ENCODE data around the gene MINPP1. TPM values are rescaled to one million over a fixed set of nuclear protein-coding genes. Genes with fewer than 3 reads are reported as not detected.
A peak's percentile ranks its signal among the peaks of the same experiment; 100 is the strongest.
"Not testable (repeated sequence)": the region's sequence is repeated elsewhere in the genome, so short reads cannot be mapped to it uniquely, and the experiment has no call there.

MINPP1 gene
- total RNA-seq, result 1 to 10 TPM; 8.3 TPM

- POLR2A ChIA-PET, result interaction anchor here (0.5 to 1.1 kb wide), 3 partner anchors 15 to 1912 kb away, joined by 3 to 5 read pairs (median 3); no protein-coding TSS in a partner anchor
- Mint-ChIP-seq H3K9me3 (ENCODE audit: low read depth) (no peaks in the 10 kb centered on the region), H3K4me3 (peak within 1 kb of the TSS; percentile 92), H3K36me3 (ENCODE audit: low read depth) (peaks cover 17% of the 10 kb centered on the region), H3K27me3 (no peaks in the 10 kb centered on the region), H3K27ac (peak within 1 kb of the TSS; percentile 94), H3K4me1 (peaks cover 40% of the 10 kb centered on the region)
- CTCF ChIA-PET, result interaction anchor here (0.5 to 1.3 kb wide), 6 partner anchors 9 to 884 kb away, joined by 3 to 5 read pairs (median 3); no protein-coding TSS in a partner anchor
- intact Hi-C loops (cut with DNase I, micrococcal nuclease), result loop anchor here in 1 of 2 experiments (2.0 to 10.0 kb wide), 4 partner anchors 300 to 793 kb away; partner anchors contain the start of genes BMPR1A, GLUD1 and SHLD2
- peak; percentile 94 for DNase-seq
- ATAC-seq, result peak; percentile 92
Observed at GRCh38 chr10:87504640-87505365, at the start of gene MINPP1. Gene MINPP1 (plus strand): TSS chr10:87504893. CDS start chr10:87504916, 23 bp downstream.

GRCh38 chr10:87456586-87457220 lies 48.0 kb upstream of the MINPP1 start:
- CTCF ChIA-PET; H3K27ac Mint-ChIP-seq; H3K36me3 Mint-ChIP-seq (ENCODE audit: low read depth); H3K4me1 Mint-ChIP-seq; H3K4me3 Mint-ChIP-seq; POLR2A ChIA-PET; H3K9me3 Mint-ChIP-seq (ENCODE audit: low read depth); H3K27me3 Mint-ChIP-seq; DNase-seq; intact Hi-C loops (cut with DNase I, micrococcal nuclease): not testable (repeated sequence)
- ATAC-seq, result peak; percentile 63

GRCh38 chr10:87461751-87462150 lies 42.9 kb upstream of the MINPP1 start:
- H3K27me3 Mint-ChIP-seq, H3K4me3 Mint-ChIP-seq: not testable (repeated sequence)

GRCh38 chr10:87466849-87467248 lies 37.8 kb upstream of the MINPP1 start:
- H3K27me3 Mint-ChIP-seq; POLR2A ChIA-PET; CTCF ChIA-PET; ATAC-seq; H3K36me3 Mint-ChIP-seq (ENCODE audit: low read depth); H3K27ac Mint-ChIP-seq; H3K4me1 Mint-ChIP-seq; DNase-seq; H3K4me3 Mint-ChIP-seq; intact Hi-C loops (cut with DNase I, micrococcal nuclease); H3K9me3 Mint-ChIP-seq (ENCODE audit: low read depth): not testable (repeated sequence)

More at GRCh38 chr10:87461751-87462150, 42.9 kb upstream of the MINPP1 start:
- CTCF ChIA-PET; intact Hi-C loops (cut with DNase I, micrococcal nuclease); ATAC-seq; H3K9me3 Mint-ChIP-seq (ENCODE audit: low read depth); DNase-seq; POLR2A ChIA-PET; H3K36me3 Mint-ChIP-seq (ENCODE audit: low read depth); H3K27ac Mint-ChIP-seq; H3K4me1 Mint-ChIP-seq: not testable (repeated sequence)

GRCh38 chr10:87488733-87489132 lies 16.0 kb upstream of the MINPP1 start:
- ATAC-seq, result peak; percentile 16
- H3K9me3 Mint-ChIP-seq (ENCODE audit: low read depth); H3K36me3 Mint-ChIP-seq (ENCODE audit: low read depth); H3K27me3 Mint-ChIP-seq; POLR2A ChIA-PET; H3K4me3 Mint-ChIP-seq; intact Hi-C loops (cut with DNase I, micrococcal nuclease); H3K27ac Mint-ChIP-seq; H3K4me1 Mint-ChIP-seq; CTCF ChIA-PET; DNase-seq: not testable (repeated sequence)

- DNase-seq; H3K27ac Mint-ChIP-seq; intact Hi-C loops (cut with DNase I, micrococcal nuclease); H3K36me3 Mint-ChIP-seq (ENCODE audit: low read depth); H3K9me3 Mint-ChIP-seq (ENCODE audit: low read depth); H3K27me3 Mint-ChIP-seq; H3K4me1 Mint-ChIP-seq; POLR2A ChIA-PET; CTCF ChIA-PET; ATAC-seq; H3K4me3 Mint-ChIP-seq: not testable (repeated sequence)
Observed at GRCh38 chr10:87490285-87490684, 14.4 kb upstream of the MINPP1 start.

GRCh38 chr10:87492450-87492849 lies 12.2 kb upstream of the MINPP1 start:
- H3K27ac Mint-ChIP-seq; H3K9me3 Mint-ChIP-seq (ENCODE audit: low read depth); ATAC-seq; H3K4me1 Mint-ChIP-seq; H3K27me3 Mint-ChIP-seq; DNase-seq; POLR2A ChIA-PET; CTCF ChIA-PET; H3K36me3 Mint-ChIP-seq (ENCODE audit: low read depth); H3K4me3 Mint-ChIP-seq; intact Hi-C loops (cut with DNase I, micrococcal nuclease): not testable (repeated sequence)

- intact Hi-C loops (cut with DNase I, micrococcal nuclease); POLR2A ChIA-PET: not testable (repeated sequence)
Observed at GRCh38 chr10:87495446-87495845, 9.2 kb upstream of the MINPP1 start.

GRCh38 chr10:87497386-87497785 lies 7.3 kb upstream of the MINPP1 start:
- intact Hi-C loops (cut with DNase I, micrococcal nuclease), result not testable (repeated sequence)

More at GRCh38 chr10:87495446-87495845, 9.2 kb upstream of the MINPP1 start:
- CTCF ChIA-PET; DNase-seq; H3K9me3 Mint-ChIP-seq (ENCODE audit: low read depth); H3K4me3 Mint-ChIP-seq; H3K36me3 Mint-ChIP-seq (ENCODE audit: low read depth); H3K27ac Mint-ChIP-seq; H3K4me1 Mint-ChIP-seq; H3K27me3 Mint-ChIP-seq: not testable (repeated sequence)
- ATAC-seq, result peak; percentile 30

GRCh38 chr10:87498106-87498789 lies 6.4 kb upstream of the MINPP1 start:
- ATAC-seq; intact Hi-C loops (cut with DNase I, micrococcal nuclease); H3K36me3 Mint-ChIP-seq (ENCODE audit: low read depth); H3K4me1 Mint-ChIP-seq; H3K4me3 Mint-ChIP-seq; H3K9me3 Mint-ChIP-seq (ENCODE audit: low read depth); POLR2A ChIA-PET; H3K27me3 Mint-ChIP-seq; H3K27ac Mint-ChIP-seq; CTCF ChIA-PET; DNase-seq: not testable (repeated sequence)

More at GRCh38 chr10:87497386-87497785, 7.3 kb upstream of the MINPP1 start:
- H3K4me1 Mint-ChIP-seq; CTCF ChIA-PET; ATAC-seq; DNase-seq; H3K36me3 Mint-ChIP-seq (ENCODE audit: low read depth); H3K4me3 Mint-ChIP-seq; POLR2A ChIA-PET; H3K27ac Mint-ChIP-seq; H3K9me3 Mint-ChIP-seq (ENCODE audit: low read depth); H3K27me3 Mint-ChIP-seq: not testable (repeated sequence)

- DNase-seq (no peak), ATAC-seq (no peak)
- CTCF ChIA-PET, result no interaction called here
- Mint-ChIP-seq H3K4me1 (peaks cover 11% of the 10 kb centered on the region), H3K27me3 (peaks cover 3% of the 10 kb centered on the region), H3K36me3 (ENCODE audit: low read depth) (no peaks in the 10 kb centered on the region), H3K27ac (no peak overlapping the region), H3K9me3 (ENCODE audit: low read depth) (no peaks in the 10 kb centered on the region), H3K4me3 (no peak overlapping the region)
- POLR2A ChIA-PET, result interaction anchor here (0.5 kb wide), 1 partner anchor 190 kb away, joined by 3 read pairs; no protein-coding TSS in a partner anchor
- intact Hi-C loops (cut with DNase I, micrococcal nuclease), result loop anchor here in 1 of 2 experiments (5.0 to 10.0 kb wide), 3 partner anchors 296 to 788 kb away; partner anchors contain the start of gene BMPR1A
Observed at GRCh38 chr10:87500646-87501048, 4.0 kb upstream of the MINPP1 start.
